Activated T-cell treated with anti-CD3 and anti-CD28 coated beads, Interleukin-2, amount 50 U/mL, for 72 hours (primary cell): ENCODE results near the gene TOMM22. TPM values are rescaled to one million over a fixed set of nuclear protein-coding genes. Genes with fewer than 3 reads are reported as not detected.

Experiments used
- ATAC-seq, 2 donors: fragments of 150-1000 bp; cut with Tn5 transposase; replicated peaks in 1 of 2; 2 replicates each; pipeline ENCODE4 v1.10.0; 2021; ENCODE audit warnings: moderate library complexity in 2 of 2, mild to moderate bottlenecking in 1 of 2
- DNase-seq, 2 donors: peaks; one replicate each; pipeline ENCODE4 v3.0.0; 2021 to 2022; ENCODE audit warnings: mixed read lengths in 1 of 2
- H3K27ac Mint-ChIP-seq: one replicate; pipeline ENCODE4 v1.8.0; 2022; ENCODE audit warnings: mild to moderate bottlenecking, moderate library complexity, mixed read lengths
- H3K27me3 Mint-ChIP-seq: one replicate; pipeline ENCODE4 v1.8.0; 2022; ENCODE audit warnings: low read depth, mixed read lengths
- H3K36me3 Mint-ChIP-seq, 2 donors: one replicate each; pipeline ENCODE4 v1.8.0; 2022; ENCODE audit warnings: mixed read lengths in 2 of 2, mild to moderate bottlenecking in 1 of 2; ENCODE audit not compliant: insufficient read depth in 2 of 2
- H3K4me1 Mint-ChIP-seq: one replicate; pipeline ENCODE4 v1.8.0; 2022; ENCODE audit warnings: low read depth, mixed read lengths
- H3K4me3 Mint-ChIP-seq, 2 donors: one replicate each; pipeline ENCODE4 v1.8.0; 2022; ENCODE audit warnings: mild to moderate bottlenecking in 2 of 2, mixed read lengths in 2 of 2, moderate library complexity in 2 of 2
- H3K9me3 Mint-ChIP-seq, 2 donors: one replicate each; pipeline ENCODE4 v1.8.0; 2022; ENCODE audit warnings: mixed read lengths in 2 of 2
- total RNA-seq, 2 donors: library from RNA; stranded (reverse); gene quantifications; one replicate each; pipeline ENCODE4 v1.2.3, GENCODE V29; 2022

TOMM22 gene
- total RNA-seq, 2 donors from 2014 or later, result 65.4 to 67.1 TPM

GRCh38 chr22:38657045-38657909, 24.5 kb upstream of the TOMM22 start:
- H3K9me3 Mint-ChIP-seq, result no peaks in the 10 kb centered on the region
- H3K27ac Mint-ChIP-seq, result peak overlapping the region; percentile 9
- DNase-seq, result peak; percentile 51 to 54
- no peaks in the 10 kb centered on the region for H3K27me3 Mint-ChIP-seq
- peaks cover 17% of the 10 kb centered on the region for H3K4me1 Mint-ChIP-seq
- peak in 1 of 2 donors; percentile 42 for ATAC-seq
- H3K36me3 Mint-ChIP-seq, result no peaks in the 10 kb centered on the region
- H3K4me3 Mint-ChIP-seq, result peak overlapping the region; percentile 85 to 88

GRCh38 chr22:38674888-38675287, 6.9 kb upstream of the TOMM22 start:
- Mint-ChIP-seq H3K27me3 (no peaks in the 10 kb centered on the region), H3K4me3 (no peak overlapping the region), H3K9me3 (peaks cover 0 to 2% of the 10 kb centered on the region in 2 donors), H3K27ac (no peak overlapping the region), H3K4me1 (no peaks in the 10 kb centered on the region), H3K36me3 (peaks cover 2 to 10% of the 10 kb centered on the region in 2 donors)
- ATAC-seq (no peak), DNase-seq (no peak)

GRCh38 chr22:38675833-38676232, 5.9 kb upstream of the TOMM22 start:
- no peaks in the 10 kb centered on the region for H3K27me3 Mint-ChIP-seq

GRCh38 chr22:38684895-38685294, 3.1 kb downstream of the TOMM22 start:
- ATAC-seq (no peak), DNase-seq (no peak)
- H3K27me3 Mint-ChIP-seq, result no peaks in the 10 kb centered on the region
- H3K36me3 Mint-ChIP-seq, result peaks cover 14 to 17% of the 10 kb centered on the region in 2 donors
- no peak overlapping the region for H3K27ac Mint-ChIP-seq
- H3K4me3 Mint-ChIP-seq, result no peak overlapping the region
- peaks cover 30% of the 10 kb centered on the region for H3K4me1 Mint-ChIP-seq
- H3K9me3 Mint-ChIP-seq, result no peaks in the 10 kb centered on the region

More at GRCh38 chr22:38675833-38676232, 5.9 kb upstream of the TOMM22 start:
- H3K36me3 Mint-ChIP-seq, result peaks cover 2 to 7% of the 10 kb centered on the region in 2 donors
- DNase-seq (no peak), ATAC-seq (no peak)
- H3K27ac Mint-ChIP-seq, result no peak overlapping the region
- peaks cover 0 to 2% of the 10 kb centered on the region in 2 donors for H3K9me3 Mint-ChIP-seq
- H3K4me3 Mint-ChIP-seq, result no peak overlapping the region
- peaks cover 6% of the 10 kb centered on the region for H3K4me1 Mint-ChIP-seq

GRCh38 chr22:38685761-38686160, 4.0 kb downstream of the TOMM22 start:
- no peak overlapping the region for H3K27ac Mint-ChIP-seq
- DNase-seq, result no peak
- peaks cover 14 to 17% of the 10 kb centered on the region in 2 donors for H3K36me3 Mint-ChIP-seq
- peaks cover 24% of the 10 kb centered on the region for H3K4me1 Mint-ChIP-seq
- no peak for ATAC-seq
- no peaks in the 10 kb centered on the region for H3K9me3 Mint-ChIP-seq
- H3K4me3 Mint-ChIP-seq, result no peak overlapping the region
- no peaks in the 10 kb centered on the region for H3K27me3 Mint-ChIP-seq

- no peak for ATAC-seq
- H3K4me1 Mint-ChIP-seq, result peaks cover 18% of the 10 kb centered on the region
- peak overlapping the region; percentile 3 for H3K27ac Mint-ChIP-seq
- no peaks in the 10 kb centered on the region for H3K9me3 Mint-ChIP-seq
- no peaks in the 10 kb centered on the region for H3K27me3 Mint-ChIP-seq
- H3K36me3 Mint-ChIP-seq, result peaks cover 15 to 29% of the 10 kb centered on the region in 2 donors
- DNase-seq, result no peak
- H3K4me3 Mint-ChIP-seq, result no peak overlapping the region
These were observed 7.9 kb downstream of the TOMM22 start for GRCh38 chr22:38689651-38690050.

GRCh38 chr22:38694049-38694448, 12.3 kb downstream of the TOMM22 start:
- Mint-ChIP-seq H3K27ac (peak overlapping the region; percentile 84), H3K27me3 (no peaks in the 10 kb centered on the region), H3K4me3 (peak overlapping the region in 1 of 2 donors; percentile 7), H3K9me3 (no peaks in the 10 kb centered on the region), H3K4me1 (peaks cover 57% of the 10 kb centered on the region), H3K36me3 (peaks cover 12 to 47% of the 10 kb centered on the region in 2 donors)
- no peak for DNase-seq
- ATAC-seq, result no peak

- Mint-ChIP-seq H3K4me1 (peaks cover 63% of the 10 kb centered on the region), H3K36me3 (peaks cover 14 to 50% of the 10 kb centered on the region in 2 donors), H3K27me3 (no peaks in the 10 kb centered on the region), H3K4me3 (peak overlapping the region in 1 of 2 donors; percentile 39), H3K27ac (peak overlapping the region; percentile 52), H3K9me3 (no peaks in the 10 kb centered on the region)
- ATAC-seq (no peak), DNase-seq (no peak)
These were observed 13.2 kb downstream of the TOMM22 start for GRCh38 chr22:38694940-38695339.

- Mint-ChIP-seq H3K4me1 (peaks cover 69% of the 10 kb centered on the region), H3K9me3 (no peaks in the 10 kb centered on the region), H3K4me3 (peak overlapping the region; percentile 86 to 88), H3K27ac (peak overlapping the region; percentile 91), H3K27me3 (no peaks in the 10 kb centered on the region), H3K36me3 (peaks cover 13 to 47% of the 10 kb centered on the region in 2 donors)
- peak; percentile 34 to 70 for DNase-seq
- ATAC-seq, result peak; percentile 33 to 45
These were observed 15.1 kb downstream of the TOMM22 start for GRCh38 chr22:38696606-38697424.

GRCh38 chr22:38697425-38698089, 15.8 kb downstream of the TOMM22 start:
- peaks cover 69% of the 10 kb centered on the region for H3K4me1 Mint-ChIP-seq
- no peaks in the 10 kb centered on the region for H3K27me3 Mint-ChIP-seq
- H3K27ac Mint-ChIP-seq, result peak overlapping the region; percentile 91
- H3K36me3 Mint-ChIP-seq, result peaks cover 13 to 45% of the 10 kb centered on the region in 2 donors
- H3K4me3 Mint-ChIP-seq, result peak overlapping the region; percentile 86 to 88
- no peak for DNase-seq
- H3K9me3 Mint-ChIP-seq, result no peaks in the 10 kb centered on the region
- ATAC-seq, result no peak

- DNase-seq, result no peak
- ATAC-seq, result no peak
- Mint-ChIP-seq H3K9me3 (no peaks in the 10 kb centered on the region), H3K4me1 (peaks cover 63% of the 10 kb centered on the region), H3K36me3 (peaks cover 10 to 37% of the 10 kb centered on the region in 2 donors), H3K27ac (peak overlapping the region; percentile 91), H3K27me3 (no peaks in the 10 kb centered on the region), H3K4me3 (peak overlapping the region; percentile 86 to 88)
These were observed 16.8 kb downstream of the TOMM22 start for GRCh38 chr22:38698407-38699094.

GRCh38 chr22:38699143-38699542, 17.4 kb downstream of the TOMM22 start:
- no peaks in the 10 kb centered on the region for H3K9me3 Mint-ChIP-seq
- H3K27ac Mint-ChIP-seq, result peak overlapping the region; percentile 91
- H3K36me3 Mint-ChIP-seq, result peaks cover 9 to 36% of the 10 kb centered on the region in 2 donors
- peak overlapping the region; percentile 86 to 88 for H3K4me3 Mint-ChIP-seq
- DNase-seq (no peak), ATAC-seq (no peak)
- no peaks in the 10 kb centered on the region for H3K27me3 Mint-ChIP-seq
- H3K4me1 Mint-ChIP-seq, result peaks cover 65% of the 10 kb centered on the region
